Upper lobe of left lung (tissue), 6 donors: ENCODE measurements around the gene APMAP. TPM values are rescaled to one million over a fixed set of nuclear protein-coding genes. Genes with fewer than 3 reads are reported as not detected.

Source experiments
- ATAC-seq, 2 donors: fragments of 200-7000 bp; cut with Tn5 transposase; one replicate each; pipeline ENCODE4 v1.9.1; 2022; ENCODE audit warnings: mild to moderate bottlenecking in 2 of 2, moderate library complexity in 2 of 2; ENCODE audit not compliant: low FRiP score in 2 of 2
- DNase-seq, 2 donors: peaks; one replicate each; pipeline ENCODE4 v3.0.0-alpha.2; 2019 to 2020
- H3K27ac ChIP-seq, 4 donors: fragments of 200-600 bp; sonication (generic); one replicate each; pipeline ENCODE4 v1.5.1; 2016 to 2019
- H3K27me3 ChIP-seq, 4 donors: fragments of 200-600 bp; sonication (generic); one replicate each; pipeline ENCODE4 v1.5.1; 2017 to 2019
- H3K36me3 ChIP-seq, 4 donors: fragments of 200-600 bp; sonication (generic); one replicate each; pipeline ENCODE4 v1.5.1; 2016 to 2019
- H3K4me1 ChIP-seq, 4 donors: fragments of 200-600 bp; sonication (generic); one replicate each; pipeline ENCODE4 v1.5.1; 2018 to 2019
- H3K4me3 ChIP-seq, 4 donors: fragments of 200-600 bp; sonication (generic); one replicate each; pipeline ENCODE4 v1.5.1; 2017 to 2019; ENCODE audit warnings: mild to moderate bottlenecking in 2 of 4, moderate library complexity in 1 of 4
- H3K9me3 ChIP-seq, 4 donors: fragments of 200-600 bp; sonication (generic); one replicate each; pipeline ENCODE4 v1.5.1; 2018 to 2019
- CTCF ChIP-seq, 6 experiments: fragments of 450-650 bp in 4 of 6; fragments of 200-600 bp in 2 of 6; sonication (generic) in 2 of 6; IDR thresholded peaks; one replicate each; pipeline ENCODE4 v1.5.1; 2016 to 2019; ENCODE audit warnings: antibody characterized with exemption in 6 of 6
- EP300 ChIP-seq, 4 donors: sonication (generic); formaldehyde crosslinking; IDR thresholded peaks; one replicate each; pipeline ENCODE4 v1.5.1; 2017; ENCODE audit warnings: antibody characterized with exemption in 4 of 4, control low read depth in 2 of 4
- POLR2A ChIP-seq, 4 donors: fragments of 450-650 bp; IDR thresholded peaks; one replicate each; pipeline ENCODE4 v1.5.1; 2016 to 2017; ENCODE audit warnings: antibody characterized with exemption in 4 of 4, mild to moderate bottlenecking in 2 of 4
- POLR2AphosphoS5 ChIP-seq, 2 donors: sonication (generic); formaldehyde crosslinking; IDR thresholded peaks; one replicate each; pipeline ENCODE4 v1.5.1; 2017; ENCODE audit warnings: antibody characterized with exemption in 2 of 2
- WGBS, 2 donors: methylation state at CpG; one replicate each; pipeline ENCODE4 v1.1.5; 2017 to 2018; 5-methylcytosine and 5-hydroxymethylcytosine counted together
- total RNA-seq, 6 donors: library from RNA; depleted of rRNA in 4 of 6; stranded (reverse); fragments of >200 nt in 4 of 6; gene quantifications; one replicate each; pipeline versions ENCODE4 v1.1.0 to v1.2.1, GENCODE V29; 2016 to 2021
- donor health status: DM: no; HTN: no; CAD: no; lungs with moderate emphysema.
- donor health status: DM: no; HTN: yes; CAD: no; lungs with severe emphysema.

Gene APMAP
- total RNA-seq, 6 donors from 2014 or later, result 31.4 to 80.1 (median 55.5) TPM

GRCh38 chr20:24961384-24962181 is 31.0 kb downstream of the APMAP start:
- WGBS, 2 donors, result 75 to 78% methylated on average over 20 of the region's 20 CpGs
- no peak overlapping the region for H3K4me3 ChIP-seq

GRCh38 chr20:24960861-24961260 is 31.7 kb downstream of the APMAP start:
- Histone ChIP-seq H3K4me1 (no peaks in the 10 kb centered on the region), H3K9me3 (no peaks in the 10 kb centered on the region), H3K4me3 (no peak overlapping the region), H3K36me3 (peaks cover 24 to 96% (median 70%) of the 10 kb centered on the region in 4 donors), H3K27ac (peak overlapping the region; percentile 4 to 68 (median 33)), H3K27me3 (no peaks in the 10 kb centered on the region)
- ATAC-seq, result no peak
- no peak for TF ChIP-seq EP300 (IDR thresholded peaks at IDR 0.05)
- TF ChIP-seq POLR2A (IDR thresholded peaks at IDR 0.05), result no peak
- TF ChIP-seq POLR2AphosphoS5 (IDR thresholded peaks at IDR 0.05), result no peak
- TF ChIP-seq CTCF (IDR thresholded peaks at IDR 0.05), result no peak
- no peak for DNase-seq
- WGBS, 2 donors, result 55 to 66% methylated on average over 2 of the region's 2 CpGs

More at GRCh38 chr20:24961384-24962181, 31.0 kb downstream of the APMAP start:
- DNase-seq (no peak), ATAC-seq (no peak)
- Histone ChIP-seq H3K36me3 (peaks cover 24 to 96% (median 73%) of the 10 kb centered on the region in 4 donors), H3K4me1 (no peaks in the 10 kb centered on the region), H3K9me3 (no peaks in the 10 kb centered on the region), H3K27ac (peak overlapping the region in 3 of 4 donors; percentile 16 to 68 (median 35)), H3K27me3 (no peaks in the 10 kb centered on the region)
- no peak for TF ChIP-seq POLR2AphosphoS5 (IDR thresholded peaks at IDR 0.05)
- TF ChIP-seq EP300 (IDR thresholded peaks at IDR 0.05), result no peak
- TF ChIP-seq POLR2A (IDR thresholded peaks at IDR 0.05), result no peak
- no peak for TF ChIP-seq CTCF (IDR thresholded peaks at IDR 0.05)

- Histone ChIP-seq H3K27me3 (no peaks in the 10 kb centered on the region), H3K4me1 (no peaks in the 10 kb centered on the region), H3K27ac (peak overlapping the region; percentile 4 to 68 (median 33)), H3K36me3 (peaks cover 23 to 93% (median 67%) of the 10 kb centered on the region in 4 donors), H3K9me3 (no peaks in the 10 kb centered on the region), H3K4me3 (no peak overlapping the region)
- TF ChIP-seq CTCF (IDR thresholded peaks at IDR 0.05), result no peak
- TF ChIP-seq POLR2A (IDR thresholded peaks at IDR 0.05), result no peak
- TF ChIP-seq EP300 (IDR thresholded peaks at IDR 0.05), result no peak
- TF ChIP-seq POLR2AphosphoS5 (IDR thresholded peaks at IDR 0.05), result no peak
- DNase-seq, result no peak
- 81 to 89% methylated on average over 2 to 10 of the region's 10 CpGs for WGBS, 2 donors
- ATAC-seq, result no peak
These were observed 32.2 kb downstream of the APMAP start for GRCh38 chr20:24960302-24960801.

GRCh38 chr20:24959591-24960301 is 32.8 kb downstream of the APMAP start:
- WGBS, 2 donors, result 81 to 82% methylated on average over 9 to 14 of the region's 14 CpGs
- H3K27me3 ChIP-seq, result no peaks in the 10 kb centered on the region
- H3K4me1 ChIP-seq, result no peaks in the 10 kb centered on the region
- H3K36me3 ChIP-seq, result peaks cover 20 to 88% (median 63%) of the 10 kb centered on the region in 4 donors
- no peak for DNase-seq
- no peak for ATAC-seq
- no peak overlapping the region for H3K4me3 ChIP-seq
- H3K9me3 ChIP-seq, result no peaks in the 10 kb centered on the region
- TF ChIP-seq CTCF (IDR thresholded peaks at IDR 0.05) (no peak), POLR2A (IDR thresholded peaks at IDR 0.05) (no peak), EP300 (IDR thresholded peaks at IDR 0.05) (no peak), POLR2AphosphoS5 (IDR thresholded peaks at IDR 0.05) (no peak)
- H3K27ac ChIP-seq, result peak overlapping the region; percentile 4 to 68 (median 33)
